HG03432 (cell line): ENCODE data around the gene FOXA3.
A peak's percentile ranks its signal among the peaks of the same experiment; 100 is the strongest.
"Not testable (repeated sequence)": the region's sequence is repeated elsewhere in the genome, so short reads cannot be mapped to it uniquely, and the experiment has no call there.

Experiments used
- ATAC-seq: cut with Tn5 transposase; IDR thresholded peaks from one replicate; pipeline ENCODE4 v1.9.1; 2021; ENCODE audit warnings: mild to moderate bottlenecking, moderate library complexity; ENCODE audit not compliant: unreplicated experiment

FOXA3 gene

GRCh38 chr19:45827459-45828093 lies 36.5 kb upstream of the FOXA3 start:
- no peak for ATAC-seq

- no peak for ATAC-seq
Measured at GRCh38 chr19:45828523-45828922, 35.6 kb upstream of the FOXA3 start.

- no peak for ATAC-seq
Measured at GRCh38 chr19:45828945-45829344, 35.2 kb upstream of the FOXA3 start.

GRCh38 chr19:45834970-45835369 lies 29.2 kb upstream of the FOXA3 start:
- no peak for ATAC-seq

GRCh38 chr19:45842198-45842597 lies 21.9 kb upstream of the FOXA3 start:
- no peak for ATAC-seq

GRCh38 chr19:45847663-45848062 lies 16.5 kb upstream of the FOXA3 start:
- no peak for ATAC-seq

- no peak for ATAC-seq
Measured at GRCh38 chr19:45848922-45849321, 15.2 kb upstream of the FOXA3 start.

GRCh38 chr19:45852145-45852750 lies 11.9 kb upstream of the FOXA3 start:
- ATAC-seq, result no peak

- no peak for ATAC-seq
Measured at GRCh38 chr19:45852983-45853382, 11.1 kb upstream of the FOXA3 start.

GRCh38 chr19:45854167-45854778 lies 9.9 kb upstream of the FOXA3 start:
- no peak for ATAC-seq

GRCh38 chr19:45860359-45861259 lies 3.5 kb upstream of the FOXA3 start:
- ATAC-seq, result no peak

- no peak for ATAC-seq
Measured at GRCh38 chr19:45862271-45862563, 1.9 kb upstream of the FOXA3 start.

- peak; percentile 83 for ATAC-seq
Measured at GRCh38 chr19:45862564-45863334, 1.4 kb upstream of the FOXA3 start, which contains the start of gene SYMPK. SYMPK (minus strand) TSS chr19:45863147; CDS start chr19:45854495, 8,652 bp downstream.

- ATAC-seq, result no peak
Measured at GRCh38 chr19:45863335-45863839, 739 bp upstream of the FOXA3 start.

GRCh38 chr19:45864629-45865082 lies 530 bp downstream of the FOXA3 start:
- no peak for ATAC-seq

GRCh38 chr19:45865269-45865948 lies 1.3 kb downstream of the FOXA3 start:
- ATAC-seq, result no peak

GRCh38 chr19:45866400-45867176 lies 2.5 kb downstream of the FOXA3 start:
- no peak for ATAC-seq

- ATAC-seq, result not testable (repeated sequence)
Measured at GRCh38 chr19:45867241-45867640, 3.1 kb downstream of the FOXA3 start.

- ATAC-seq, result no peak
Measured at GRCh38 chr19:45870798-45871197, 6.7 kb downstream of the FOXA3 start.
